ENCODE results near the gene KCNIP1.

KCNIP1 gene

GRCh38 chr5:170483701-170484458, 19.9 kb upstream of the KCNIP1 start:
- DNase-seq: no peak

- DNase-seq: no peak
Measured at GRCh38 chr5:170484459-170484831, 19.4 kb upstream of the KCNIP1 start.

- no peak for DNase-seq
Measured at GRCh38 chr5:170484847-170485615, 18.8 kb upstream of the KCNIP1 start.

- no peak for DNase-seq
Measured at GRCh38 chr5:170485616-170485911, 18.3 kb upstream of the KCNIP1 start.

- DNase-seq: no peak
Measured at GRCh38 chr5:170486371-170486770, 17.4 kb upstream of the KCNIP1 start.

- no peak for DNase-seq
Measured at GRCh38 chr5:170488570-170488969, 15.2 kb upstream of the KCNIP1 start.

- no peak for DNase-seq
Measured at GRCh38 chr5:170489199-170489598, 14.6 kb upstream of the KCNIP1 start.

- no peak for DNase-seq
Measured at GRCh38 chr5:170490381-170490780, 13.4 kb upstream of the KCNIP1 start.

GRCh38 chr5:170491479-170491878, 12.3 kb upstream of the KCNIP1 start:
- DNase-seq: no peak

GRCh38 chr5:170493028-170493820, 10.6 kb upstream of the KCNIP1 start:
- no peak for DNase-seq

- no peak for DNase-seq
Measured at GRCh38 chr5:170494041-170494440, 9.8 kb upstream of the KCNIP1 start.

- DNase-seq: no peak
Measured at GRCh38 chr5:170495825-170496661, 7.8 kb upstream of the KCNIP1 start.

- DNase-seq: no peak
Measured at GRCh38 chr5:170496662-170497028, 7.2 kb upstream of the KCNIP1 start.

GRCh38 chr5:170497311-170498038, 6.3 kb upstream of the KCNIP1 start:
- no peak for DNase-seq

- no peak for DNase-seq
Measured at GRCh38 chr5:170498811-170499351, 4.9 kb upstream of the KCNIP1 start.

- no peak for DNase-seq
Measured at GRCh38 chr5:170499621-170500020, 4.2 kb upstream of the KCNIP1 start.

- DNase-seq: no peak
Measured at GRCh38 chr5:170501361-170501760, 2.5 kb upstream of the KCNIP1 start.

- no peak for DNase-seq
Measured at GRCh38 chr5:170501931-170502330, 1.9 kb upstream of the KCNIP1 start.

- DNase-seq: no peak
Measured at GRCh38 chr5:170504616-170505266, 921 bp downstream of the KCNIP1 start.

GRCh38 chr5:170508036-170508435, 4.2 kb downstream of the KCNIP1 start:
- DNase-seq: no peak

GRCh38 chr5:170508660-170509347, 5.0 kb downstream of the KCNIP1 start:
- DNase-seq: no peak

All from activated CD8-positive, alpha-beta memory T cell treated with anti-CD3 and anti-CD28 coated beads, Interleukin-2, amount 50 U/mL, for 48 hours (primary cell).